ENCODE data around the gene PACSIN2.
A peak's percentile ranks its signal among the peaks of the same experiment; 100 is the strongest.

PACSIN2 gene

DNA sequence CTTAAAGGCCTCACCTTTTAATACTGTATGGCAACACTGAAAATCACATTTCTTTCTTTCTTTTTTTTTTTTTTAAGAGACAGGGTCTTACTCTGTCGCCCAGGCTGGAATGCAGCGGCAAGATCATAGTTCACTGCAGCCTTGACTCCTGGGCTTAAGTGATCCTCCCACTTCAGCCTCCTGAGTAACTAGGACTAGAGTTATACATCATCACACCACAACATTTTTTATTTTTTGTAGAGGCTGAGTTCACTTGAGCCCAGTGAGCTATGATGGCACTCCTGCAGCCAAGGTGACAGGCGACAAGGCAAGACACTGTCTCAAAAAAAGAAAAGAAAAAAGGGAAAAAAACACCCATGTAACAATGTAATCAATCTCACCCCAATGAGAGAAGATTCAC lies 167.8 kb downstream of the PACSIN2 start:
- DNase-seq (ENCODE audit: low spot score), result no peak

DNA sequence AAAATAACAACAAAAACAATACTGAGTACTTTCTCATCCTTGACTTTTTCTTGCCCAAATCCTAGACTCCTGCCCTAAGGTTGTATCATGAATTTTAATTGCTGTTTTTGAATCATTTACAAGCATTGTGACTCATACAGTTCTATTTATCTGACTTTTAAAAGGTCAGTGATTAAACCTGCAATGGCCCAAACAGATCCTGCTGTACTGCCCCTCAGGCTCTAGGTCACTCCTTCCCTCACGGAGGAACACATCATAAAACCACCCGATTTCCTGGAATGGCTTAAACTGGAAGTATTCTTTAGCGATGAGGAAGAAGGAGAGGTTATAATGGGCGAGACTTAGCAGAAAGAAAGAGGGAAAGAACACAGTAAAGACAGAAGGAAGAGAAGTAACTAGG lies 170.2 kb downstream of the PACSIN2 start:
- TF ChIP-seq, protein P1, sequence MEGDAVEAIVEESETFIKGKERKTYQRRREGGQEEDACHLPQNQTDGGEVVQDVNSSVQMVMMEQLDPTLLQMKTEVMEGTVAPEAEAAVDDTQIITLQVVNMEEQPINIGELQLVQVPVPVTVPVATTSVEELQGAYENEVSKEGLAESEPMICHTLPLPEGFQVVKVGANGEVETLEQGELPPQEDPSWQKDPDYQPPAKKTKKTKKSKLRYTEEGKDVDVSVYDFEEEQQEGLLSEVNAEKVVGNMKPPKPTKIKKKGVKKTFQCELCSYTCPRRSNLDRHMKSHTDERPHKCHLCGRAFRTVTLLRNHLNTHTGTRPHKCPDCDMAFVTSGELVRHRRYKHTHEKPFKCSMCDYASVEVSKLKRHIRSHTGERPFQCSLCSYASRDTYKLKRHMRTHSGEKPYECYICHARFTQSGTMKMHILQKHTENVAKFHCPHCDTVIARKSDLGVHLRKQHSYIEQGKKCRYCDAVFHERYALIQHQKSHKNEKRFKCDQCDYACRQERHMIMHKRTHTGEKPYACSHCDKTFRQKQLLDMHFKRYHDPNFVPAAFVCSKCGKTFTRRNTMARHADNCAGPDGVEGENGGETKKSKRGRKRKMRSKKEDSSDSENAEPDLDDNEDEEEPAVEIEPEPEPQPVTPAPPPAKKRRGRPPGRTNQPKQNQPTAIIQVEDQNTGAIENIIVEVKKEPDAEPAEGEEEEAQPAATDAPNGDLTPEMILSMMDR (IDR thresholded peaks at IDR 0.05; ENCODE audit: extremely low read depth, missing control alignments), result no peak
- no peak for DNase-seq (ENCODE audit: low spot score)

More for the DNA sequence above, 167.8 kb downstream of the PACSIN2 start:
- TF ChIP-seq, protein P1 (IDR thresholded peaks at IDR 0.05; ENCODE audit: extremely low read depth, missing control alignments), result no peak

- TF ChIP-seq, protein P1 (IDR thresholded peaks at IDR 0.05; ENCODE audit: extremely low read depth, missing control alignments), result no peak
- no peak for DNase-seq (ENCODE audit: low spot score)
Measured at GRCh38 chr22:42842658-42843370, 172.1 kb downstream of the PACSIN2 start.

DNA sequence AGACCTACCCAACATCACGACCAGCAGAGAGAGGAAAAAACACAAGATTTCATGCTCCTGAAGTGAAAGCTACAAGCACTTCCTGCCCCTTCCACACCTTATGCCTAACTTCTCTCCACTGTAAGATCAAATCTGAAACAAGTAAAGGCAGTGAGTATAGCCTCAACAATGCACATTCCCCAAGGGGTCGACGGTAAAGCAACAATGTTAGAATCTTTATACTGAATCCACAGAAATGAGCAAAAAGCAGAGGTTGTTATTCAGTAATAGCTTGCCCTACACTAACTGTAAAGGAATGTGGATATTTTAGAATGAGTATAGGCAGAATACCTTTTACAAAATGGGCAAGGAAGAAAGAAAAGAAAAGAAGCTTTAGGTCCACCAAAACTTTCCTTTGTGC lies 173.5 kb downstream of the PACSIN2 start:
- TF ChIP-seq, protein P1 (IDR thresholded peaks at IDR 0.05; ENCODE audit: extremely low read depth, missing control alignments), result no peak
- DNase-seq (ENCODE audit: low spot score), result no peak

DNA sequence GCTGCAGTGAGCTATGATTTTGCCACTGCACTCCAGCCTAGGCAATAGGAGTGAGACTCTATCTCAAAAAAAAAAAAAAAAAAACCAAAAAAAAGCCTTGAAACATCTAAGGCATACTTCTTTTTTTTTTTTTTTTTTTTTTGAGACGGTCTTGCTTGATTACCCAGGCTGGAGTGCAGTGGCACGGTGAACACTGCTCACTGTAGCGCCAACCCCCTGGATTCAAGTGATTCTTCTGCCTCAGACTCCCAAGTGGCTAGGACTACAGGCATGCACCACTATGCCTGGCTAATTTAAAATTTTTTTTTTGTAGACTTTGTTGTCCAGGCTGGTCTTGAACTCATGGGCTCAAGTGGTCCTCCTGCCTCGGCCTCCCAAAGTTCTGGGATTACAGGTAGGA lies 177.4 kb downstream of the PACSIN2 start:
- DNase-seq (ENCODE audit: low spot score), result no peak
- TF ChIP-seq, protein P1 (IDR thresholded peaks at IDR 0.05; ENCODE audit: extremely low read depth, missing control alignments), result no peak

DNA sequence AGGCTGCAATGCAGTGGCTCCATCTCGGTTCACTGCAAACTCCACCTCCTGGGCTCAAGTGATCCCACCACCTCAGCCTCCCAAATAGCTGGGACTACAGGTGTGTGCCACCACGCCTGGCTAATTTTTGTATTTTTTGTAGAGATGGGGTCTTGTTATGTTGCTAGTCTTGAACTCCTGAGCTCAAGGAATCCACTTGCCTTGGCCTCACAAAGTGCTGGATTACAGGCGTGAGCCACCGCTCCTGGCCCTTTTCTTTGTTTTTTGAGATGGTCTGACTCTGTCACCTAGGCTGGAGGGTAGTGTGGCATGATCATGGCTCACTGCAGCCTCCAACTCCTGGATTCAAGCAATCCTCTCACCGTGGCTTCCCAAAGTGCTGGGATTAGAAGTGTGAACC lies 178.9 kb downstream of the PACSIN2 start:
- TF ChIP-seq, protein P1 (IDR thresholded peaks at IDR 0.05; ENCODE audit: extremely low read depth, missing control alignments), result no peak
- no peak for DNase-seq (ENCODE audit: low spot score)

GRCh38 chr22:42834177-42834949 lies 180.6 kb downstream of the PACSIN2 start:
- peak; percentile 29 for DNase-seq (ENCODE audit: low spot score)
- TF ChIP-seq, protein P1 (IDR thresholded peaks at IDR 0.05; ENCODE audit: extremely low read depth, missing control alignments), result no peak
